Measurements from ENCODE around the gene EPHA10.

The EPHA10 gene

DNA sequence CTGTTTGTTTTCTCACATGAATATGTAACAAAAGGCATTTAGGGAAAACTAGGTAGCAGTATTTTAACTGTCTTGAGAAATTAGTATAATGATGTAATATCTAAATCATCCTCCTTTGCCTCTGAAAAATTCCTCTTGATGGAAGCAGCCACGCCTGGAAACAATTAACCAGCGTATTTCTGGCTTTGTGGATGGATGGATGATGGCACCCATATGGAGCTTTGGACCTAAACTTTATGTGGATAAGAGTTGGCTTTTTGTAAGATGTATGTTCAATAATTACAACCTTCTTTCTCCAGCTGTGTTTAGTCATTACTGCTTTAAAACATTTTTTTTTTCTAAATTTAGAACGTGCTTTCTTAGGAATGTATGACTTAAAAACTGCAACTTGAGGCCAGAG is 60.0 kb downstream of the EPHA10 start:
- Mint-ChIP-seq H3K27me3 (ENCODE audit: low read depth) (no peaks in the 10 kb centered on the region), H3K27ac (peak overlapping the region; percentile 64 to 99 (median 97)), H3K4me1 (peaks cover 7% of the 10 kb centered on the region), H3K9me3 (no peaks in the 10 kb centered on the region), H3K36me3 (ENCODE audit: low read depth) (peaks cover 63% of the 10 kb centered on the region), H3K4me3 (no peak overlapping the region)
- TF ChIP-seq, protein P1, sequence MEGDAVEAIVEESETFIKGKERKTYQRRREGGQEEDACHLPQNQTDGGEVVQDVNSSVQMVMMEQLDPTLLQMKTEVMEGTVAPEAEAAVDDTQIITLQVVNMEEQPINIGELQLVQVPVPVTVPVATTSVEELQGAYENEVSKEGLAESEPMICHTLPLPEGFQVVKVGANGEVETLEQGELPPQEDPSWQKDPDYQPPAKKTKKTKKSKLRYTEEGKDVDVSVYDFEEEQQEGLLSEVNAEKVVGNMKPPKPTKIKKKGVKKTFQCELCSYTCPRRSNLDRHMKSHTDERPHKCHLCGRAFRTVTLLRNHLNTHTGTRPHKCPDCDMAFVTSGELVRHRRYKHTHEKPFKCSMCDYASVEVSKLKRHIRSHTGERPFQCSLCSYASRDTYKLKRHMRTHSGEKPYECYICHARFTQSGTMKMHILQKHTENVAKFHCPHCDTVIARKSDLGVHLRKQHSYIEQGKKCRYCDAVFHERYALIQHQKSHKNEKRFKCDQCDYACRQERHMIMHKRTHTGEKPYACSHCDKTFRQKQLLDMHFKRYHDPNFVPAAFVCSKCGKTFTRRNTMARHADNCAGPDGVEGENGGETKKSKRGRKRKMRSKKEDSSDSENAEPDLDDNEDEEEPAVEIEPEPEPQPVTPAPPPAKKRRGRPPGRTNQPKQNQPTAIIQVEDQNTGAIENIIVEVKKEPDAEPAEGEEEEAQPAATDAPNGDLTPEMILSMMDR (IDR thresholded peaks at IDR 0.05; ENCODE audit: unreplicated experiment in 3 of 3), result no peak

DNA sequence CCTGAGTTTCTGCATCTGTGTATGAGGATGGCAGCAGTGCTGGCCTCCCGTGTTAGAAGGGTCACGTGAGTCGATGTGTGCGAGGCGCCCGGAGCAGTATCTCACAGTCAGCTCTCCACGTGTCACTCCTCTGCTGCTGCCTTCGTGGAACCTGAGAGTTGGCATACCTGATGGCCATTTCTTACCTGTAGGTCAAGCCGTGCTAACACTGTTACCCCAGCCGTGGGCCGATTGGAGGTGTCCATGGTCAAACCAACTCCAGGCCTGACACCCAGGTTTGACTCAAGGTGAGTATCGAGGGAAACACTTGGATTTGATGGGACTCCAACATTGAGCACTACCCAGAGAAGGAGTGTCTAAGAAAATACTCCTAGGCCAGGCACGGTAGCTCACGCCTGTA is 61.9 kb downstream of the EPHA10 start:
- Mint-ChIP-seq H3K9me3 (no peaks in the 10 kb centered on the region), H3K36me3 (ENCODE audit: low read depth) (peaks cover 59% of the 10 kb centered on the region), H3K4me3 (no peak overlapping the region), H3K27me3 (ENCODE audit: low read depth) (no peaks in the 10 kb centered on the region), H3K4me1 (peaks cover 7% of the 10 kb centered on the region), H3K27ac (no peak overlapping the region)
- TF ChIP-seq, protein P1 (IDR thresholded peaks at IDR 0.05; ENCODE audit: unreplicated experiment in 3 of 3), result no peak

DNA sequence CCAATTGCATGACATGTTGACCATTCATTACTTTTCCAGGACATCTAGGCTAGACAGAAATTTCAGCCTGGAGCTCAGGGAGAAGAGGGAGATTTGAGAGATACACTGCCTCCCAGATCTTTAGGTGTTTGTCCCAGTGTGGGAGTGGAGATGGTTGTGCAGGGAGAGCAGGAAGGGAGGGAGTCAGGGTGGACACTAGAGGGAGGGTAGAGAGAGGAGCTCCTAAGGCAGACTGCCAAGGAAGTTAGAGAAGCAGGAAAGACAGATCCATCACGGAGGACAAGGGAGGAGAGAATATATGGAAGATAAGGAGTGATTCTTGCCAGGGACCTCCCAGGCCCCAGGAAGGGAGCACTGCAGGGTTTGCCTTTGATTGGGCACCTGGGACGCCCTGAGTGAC is 63.9 kb downstream of the EPHA10 start:
- no peaks in the 10 kb centered on the region for H3K9me3 Mint-ChIP-seq
- peaks cover 54% of the 10 kb centered on the region for H3K36me3 Mint-ChIP-seq (ENCODE audit: low read depth)
- H3K4me3 Mint-ChIP-seq, result no peak overlapping the region
- H3K27ac Mint-ChIP-seq, result peak overlapping the region in 2 of 3 experiments; percentile 38 to 55
- H3K4me1 Mint-ChIP-seq, result peaks cover 7% of the 10 kb centered on the region
- no peaks in the 10 kb centered on the region for H3K27me3 Mint-ChIP-seq (ENCODE audit: low read depth)
- TF ChIP-seq, protein P1 (IDR thresholded peaks at IDR 0.05; ENCODE audit: unreplicated experiment in 3 of 3), result no peak

DNA sequence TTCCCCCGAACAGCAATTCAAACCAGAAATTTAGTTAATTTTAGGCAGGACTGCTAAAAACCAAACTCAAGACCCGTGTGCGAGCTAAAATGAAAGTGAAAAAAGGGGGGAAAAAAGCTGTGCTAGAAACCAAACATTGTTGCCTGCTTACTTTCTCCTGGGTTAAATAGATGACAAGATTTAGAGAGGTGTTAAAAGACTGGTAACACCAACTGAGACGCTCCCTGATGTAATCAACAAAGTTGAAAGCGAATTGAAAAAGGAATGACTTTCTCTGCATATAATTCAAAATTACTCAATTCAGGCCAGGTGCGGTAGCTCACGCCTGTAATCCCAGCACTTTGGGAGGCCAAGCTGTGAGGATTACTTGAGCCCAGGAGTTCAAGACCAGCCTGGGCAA is 65.8 kb downstream of the EPHA10 start:
- Mint-ChIP-seq H3K9me3 (no peaks in the 10 kb centered on the region), H3K4me3 (no peak overlapping the region), H3K4me1 (peaks cover 3% of the 10 kb centered on the region), H3K27ac (no peak overlapping the region), H3K27me3 (ENCODE audit: low read depth) (no peaks in the 10 kb centered on the region), H3K36me3 (ENCODE audit: low read depth) (peaks cover 49% of the 10 kb centered on the region)
- TF ChIP-seq, protein P1 (IDR thresholded peaks at IDR 0.05; ENCODE audit: unreplicated experiment in 3 of 3), result no peak

DNA sequence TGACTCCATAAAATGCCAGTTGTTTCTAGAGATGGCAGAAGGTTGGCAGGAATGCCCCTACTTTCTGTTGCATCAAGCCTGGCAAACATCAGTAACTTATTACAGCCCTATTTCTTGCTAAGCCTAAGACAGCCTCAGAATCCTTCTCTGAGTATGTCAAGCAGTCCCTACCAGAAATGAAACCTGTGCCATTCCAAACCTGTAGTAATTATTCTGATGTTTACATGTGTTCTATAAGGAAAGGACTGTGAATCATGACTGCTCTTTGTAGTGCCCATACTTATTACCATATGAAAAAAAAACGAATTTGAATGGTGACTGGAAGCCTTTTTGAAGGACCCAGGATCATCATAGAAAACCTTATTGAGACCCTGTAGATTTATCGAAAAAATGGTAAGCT is 67.2 kb downstream of the EPHA10 start:
- Mint-ChIP-seq H3K4me1 (peaks cover 4% of the 10 kb centered on the region), H3K9me3 (no peaks in the 10 kb centered on the region), H3K27ac (no peak overlapping the region), H3K36me3 (ENCODE audit: low read depth) (peaks cover 44% of the 10 kb centered on the region), H3K27me3 (ENCODE audit: low read depth) (no peaks in the 10 kb centered on the region), H3K4me3 (no peak overlapping the region)
- TF ChIP-seq, protein P1 (IDR thresholded peaks at IDR 0.05; ENCODE audit: unreplicated experiment in 3 of 3), result no peak

DNA sequence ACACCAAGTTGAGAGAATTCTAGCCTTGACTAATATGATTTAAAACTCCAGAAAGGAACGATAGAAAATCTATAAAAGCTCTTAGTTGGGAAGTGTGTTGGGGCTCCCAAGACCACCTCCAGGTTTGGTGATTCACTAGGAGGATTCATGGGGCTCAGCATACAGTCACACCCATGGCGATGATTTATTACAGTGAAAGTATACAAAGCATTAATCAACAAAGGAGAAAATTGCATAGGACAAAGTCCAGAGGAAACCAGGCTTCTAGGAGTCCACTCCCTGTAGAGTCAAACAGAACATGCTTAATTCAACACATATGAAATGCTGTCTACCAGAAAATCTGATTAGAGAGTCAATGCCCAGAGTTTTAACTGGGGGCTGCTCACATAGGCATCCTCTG is 67.8 kb downstream of the EPHA10 start:
- H3K27ac Mint-ChIP-seq, result no peak overlapping the region
- peaks cover 40% of the 10 kb centered on the region for H3K36me3 Mint-ChIP-seq (ENCODE audit: low read depth)
- no peaks in the 10 kb centered on the region for H3K27me3 Mint-ChIP-seq (ENCODE audit: low read depth)
- no peaks in the 10 kb centered on the region for H3K9me3 Mint-ChIP-seq
- H3K4me1 Mint-ChIP-seq, result peaks cover 9% of the 10 kb centered on the region
- H3K4me3 Mint-ChIP-seq, result no peak overlapping the region
- TF ChIP-seq, protein P1 (IDR thresholded peaks at IDR 0.05; ENCODE audit: unreplicated experiment in 3 of 3), result no peak
